ENCODE results near the gene PTX3.

The PTX3 gene

DNA sequence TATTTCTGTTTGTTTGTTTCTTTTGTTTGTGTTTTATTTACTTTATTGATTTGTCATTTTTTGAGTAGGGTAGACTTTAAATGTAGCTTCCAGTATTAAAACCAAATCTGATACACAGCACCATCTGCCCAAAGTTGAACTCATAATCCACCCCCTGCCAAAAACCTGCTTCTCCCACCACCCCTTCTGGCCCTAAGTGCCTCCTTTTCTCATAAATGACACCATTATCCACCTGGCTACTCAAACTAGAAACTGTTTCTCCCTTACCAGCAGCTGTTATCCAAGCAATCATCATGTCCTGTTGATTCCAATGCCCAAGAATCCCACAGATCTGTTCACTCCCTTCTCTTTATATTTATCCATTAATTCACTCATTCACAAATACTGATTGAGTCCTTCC is 21.8 kb upstream of the PTX3 start:
- H3K27me3 ChIP-seq (ENCODE audit: insufficient read depth, low read length, poor library complexity, severe bottlenecking), result no peaks in the 10 kb centered on the region
- no peaks in the 10 kb centered on the region for H3F3A ChIP-seq (ENCODE audit: low read depth)
- peaks cover 12% of the 10 kb centered on the region for H3K4me1 ChIP-seq (ENCODE audit: insufficient read depth, low read length, poor library complexity, severe bottlenecking)
- H4K20me1 ChIP-seq (ENCODE audit: insufficient read depth, low read length, poor library complexity, severe bottlenecking), result no peaks in the 10 kb centered on the region
- H3K9ac ChIP-seq (ENCODE audit: low read depth, low read length, poor library complexity, severe bottlenecking), result no peak overlapping the region
- H3K4me3 ChIP-seq (ENCODE audit: low read length, poor library complexity, severe bottlenecking), result no peak overlapping the region
- no peaks in the 10 kb centered on the region for H3K36me3 ChIP-seq (ENCODE audit: insufficient read depth, low read length)
- no peaks in the 10 kb centered on the region for H3K9me2 ChIP-seq (replicated peaks; ENCODE audit: low read depth, low read length)
- no peak overlapping the region for H2AFZ ChIP-seq (ENCODE audit: low read length)
- H3K79me2 ChIP-seq (ENCODE audit: insufficient read depth, low read length), result no peaks in the 10 kb centered on the region
- TF ChIP-seq EZH2phosphoT487 (IDR thresholded peaks at IDR 0.05; ENCODE audit: borderline replicate concordance), result no peak
- TF ChIP-seq, protein P1, sequence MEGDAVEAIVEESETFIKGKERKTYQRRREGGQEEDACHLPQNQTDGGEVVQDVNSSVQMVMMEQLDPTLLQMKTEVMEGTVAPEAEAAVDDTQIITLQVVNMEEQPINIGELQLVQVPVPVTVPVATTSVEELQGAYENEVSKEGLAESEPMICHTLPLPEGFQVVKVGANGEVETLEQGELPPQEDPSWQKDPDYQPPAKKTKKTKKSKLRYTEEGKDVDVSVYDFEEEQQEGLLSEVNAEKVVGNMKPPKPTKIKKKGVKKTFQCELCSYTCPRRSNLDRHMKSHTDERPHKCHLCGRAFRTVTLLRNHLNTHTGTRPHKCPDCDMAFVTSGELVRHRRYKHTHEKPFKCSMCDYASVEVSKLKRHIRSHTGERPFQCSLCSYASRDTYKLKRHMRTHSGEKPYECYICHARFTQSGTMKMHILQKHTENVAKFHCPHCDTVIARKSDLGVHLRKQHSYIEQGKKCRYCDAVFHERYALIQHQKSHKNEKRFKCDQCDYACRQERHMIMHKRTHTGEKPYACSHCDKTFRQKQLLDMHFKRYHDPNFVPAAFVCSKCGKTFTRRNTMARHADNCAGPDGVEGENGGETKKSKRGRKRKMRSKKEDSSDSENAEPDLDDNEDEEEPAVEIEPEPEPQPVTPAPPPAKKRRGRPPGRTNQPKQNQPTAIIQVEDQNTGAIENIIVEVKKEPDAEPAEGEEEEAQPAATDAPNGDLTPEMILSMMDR (conservative IDR thresholded peaks at IDR 0.05; ENCODE audit: low read length), result no peak
- H3K4me2 ChIP-seq (ENCODE audit: low read depth, low read length, poor library complexity, severe bottlenecking), result no peak overlapping the region
- H3K9me3 ChIP-seq (ENCODE audit: insufficient read depth, low read depth, low read length), result no peaks in the 10 kb centered on the region

DNA sequence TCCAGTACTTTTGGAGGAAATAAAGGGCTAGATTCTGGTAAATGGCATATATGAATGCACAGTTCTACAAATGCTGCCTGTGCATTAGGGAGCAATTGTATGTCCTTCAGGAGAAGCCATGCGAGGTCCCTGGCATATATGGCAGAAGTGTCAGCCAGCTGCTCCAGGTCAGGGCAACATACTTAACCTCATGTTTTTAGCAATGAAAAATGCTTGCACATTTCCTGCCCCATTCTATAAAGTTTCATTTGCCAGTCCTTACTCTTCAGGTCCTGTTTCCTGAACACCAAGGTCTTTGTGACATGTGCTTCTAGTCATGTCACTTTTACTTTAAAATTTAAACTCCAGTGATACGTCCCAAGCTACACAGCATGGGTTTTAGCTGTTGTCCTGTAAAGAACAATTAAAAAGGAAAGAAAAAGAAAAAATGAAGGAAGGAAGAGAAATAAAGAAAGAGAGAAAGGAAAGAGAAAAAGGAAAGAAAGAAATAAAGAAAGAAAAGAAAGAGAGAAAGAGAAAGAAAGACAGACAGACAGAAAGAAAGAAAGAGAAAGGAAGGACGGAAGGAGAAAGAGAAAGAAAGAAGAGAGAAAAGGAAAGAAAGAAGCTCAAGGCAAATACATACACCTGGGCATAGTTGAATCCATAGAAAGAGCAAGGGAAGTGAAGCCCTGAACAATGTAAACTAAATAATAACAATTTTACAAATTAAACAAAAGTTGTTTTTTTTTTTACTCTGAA is 20.1 kb upstream of the PTX3 start:
- Histone ChIP-seq H4K20me1 (ENCODE audit: insufficient read depth, low read length, poor library complexity, severe bottlenecking) (no peaks in the 10 kb centered on the region), H3F3A (ENCODE audit: low read depth) (no peaks in the 10 kb centered on the region), H3K4me1 (ENCODE audit: insufficient read depth, low read length, poor library complexity, severe bottlenecking) (peaks cover 12% of the 10 kb centered on the region), H3K9ac (ENCODE audit: low read depth, low read length, poor library complexity, severe bottlenecking) (no peak overlapping the region), H3K79me2 (ENCODE audit: insufficient read depth, low read length) (no peaks in the 10 kb centered on the region), H3K4me3 (ENCODE audit: low read length, poor library complexity, severe bottlenecking) (no peak overlapping the region), H3K36me3 (ENCODE audit: insufficient read depth, low read length) (no peaks in the 10 kb centered on the region), H2AFZ (ENCODE audit: low read length) (no peak overlapping the region), H3K9me3 (ENCODE audit: insufficient read depth, low read depth, low read length) (no peaks in the 10 kb centered on the region), H3K9me2 (replicated peaks; ENCODE audit: low read depth, low read length) (no peaks in the 10 kb centered on the region), H3K27me3 (ENCODE audit: insufficient read depth, low read length, poor library complexity, severe bottlenecking) (no peaks in the 10 kb centered on the region), H3K4me2 (ENCODE audit: low read depth, low read length, poor library complexity, severe bottlenecking) (peak overlapping the region; percentile 31)
- no peak for TF ChIP-seq EZH2phosphoT487 (IDR thresholded peaks at IDR 0.05; ENCODE audit: borderline replicate concordance)
- TF ChIP-seq, protein P1 (conservative IDR thresholded peaks at IDR 0.05; ENCODE audit: low read length), result no peak

DNA sequence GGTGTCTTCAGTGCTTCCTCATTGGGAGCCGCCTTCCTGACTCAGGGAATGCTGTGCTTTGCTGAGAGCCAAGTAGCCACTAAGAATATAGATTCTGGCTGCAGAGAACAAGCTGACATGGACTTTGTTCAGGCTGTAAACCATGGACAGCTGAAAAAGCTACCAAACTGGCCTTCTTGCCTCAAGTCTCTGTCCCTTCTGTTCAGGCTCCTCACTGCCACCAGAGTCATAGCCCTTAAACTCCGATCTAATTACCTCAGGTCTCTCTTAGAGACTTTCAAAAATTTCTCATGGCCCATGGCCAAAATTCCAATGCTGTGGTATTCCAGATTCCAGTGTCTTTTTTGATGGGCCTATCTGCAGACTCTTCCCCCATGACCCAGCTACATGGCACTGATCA is 19.4 kb upstream of the PTX3 start:
- H4K20me1 ChIP-seq (ENCODE audit: insufficient read depth, low read length, poor library complexity, severe bottlenecking), result no peaks in the 10 kb centered on the region
- H3K27me3 ChIP-seq (ENCODE audit: insufficient read depth, low read length, poor library complexity, severe bottlenecking), result no peaks in the 10 kb centered on the region
- no peaks in the 10 kb centered on the region for H3K36me3 ChIP-seq (ENCODE audit: insufficient read depth, low read length)
- H3K4me1 ChIP-seq (ENCODE audit: insufficient read depth, low read length, poor library complexity, severe bottlenecking), result peaks cover 12% of the 10 kb centered on the region
- H3F3A ChIP-seq (ENCODE audit: low read depth), result no peaks in the 10 kb centered on the region
- H3K9me3 ChIP-seq (ENCODE audit: insufficient read depth, low read depth, low read length), result no peaks in the 10 kb centered on the region
- no peak overlapping the region for H2AFZ ChIP-seq (ENCODE audit: low read length)
- H3K9me2 ChIP-seq (replicated peaks; ENCODE audit: low read depth, low read length), result no peaks in the 10 kb centered on the region
- no peak overlapping the region for H3K9ac ChIP-seq (ENCODE audit: low read depth, low read length, poor library complexity, severe bottlenecking)
- no peaks in the 10 kb centered on the region for H3K79me2 ChIP-seq (ENCODE audit: insufficient read depth, low read length)
- H3K4me2 ChIP-seq (ENCODE audit: low read depth, low read length, poor library complexity, severe bottlenecking), result no peak overlapping the region
- TF ChIP-seq, protein P1 (conservative IDR thresholded peaks at IDR 0.05; ENCODE audit: low read length), result no peak
- H3K4me3 ChIP-seq (ENCODE audit: low read length, poor library complexity, severe bottlenecking), result no peak overlapping the region
